ENCODE measurements around the gene AEBP1.

The AEBP1 gene

DNA sequence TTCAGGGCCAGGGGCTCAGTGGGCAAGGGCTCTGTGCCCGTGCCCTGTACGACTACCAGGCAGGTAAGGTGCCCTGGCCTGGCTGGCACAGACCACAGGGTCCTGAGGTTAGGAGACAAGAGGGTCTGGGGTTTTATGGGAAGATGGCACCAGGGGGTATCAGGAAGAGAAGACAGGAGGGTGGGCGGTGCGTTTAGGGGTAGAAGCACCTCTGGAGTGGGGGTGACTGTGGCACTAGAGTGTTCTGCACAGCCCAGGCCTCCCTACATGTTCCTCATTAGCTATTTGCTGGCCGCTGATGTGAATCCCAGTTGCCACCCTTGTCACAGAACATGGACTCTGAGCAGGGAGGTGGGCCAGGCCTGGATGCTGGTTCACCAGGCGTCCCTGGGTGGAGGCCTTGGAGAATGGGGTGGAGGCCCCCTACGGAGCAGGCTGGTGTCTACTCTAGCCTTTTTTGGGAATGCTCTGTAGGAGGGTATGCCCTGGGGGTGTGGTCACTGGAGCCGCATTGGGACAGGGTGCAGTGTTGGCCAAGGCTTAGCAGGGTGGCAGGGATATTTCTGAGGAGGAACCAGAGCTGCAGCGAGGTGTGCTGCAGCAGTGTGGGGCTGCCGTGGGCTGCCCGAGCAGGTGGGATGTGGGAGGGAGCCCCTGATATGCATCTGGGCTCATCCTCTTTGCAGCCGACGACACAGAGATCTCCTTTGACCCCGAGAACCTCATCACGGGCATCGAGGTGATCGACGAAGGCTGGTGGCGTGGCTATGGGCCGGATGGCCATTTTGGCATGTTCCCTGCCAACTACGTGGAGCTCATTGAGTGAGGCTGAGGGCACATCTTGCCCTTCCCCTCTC, 43.8 kb upstream of the AEBP1 start:
- DNase-seq (ENCODE audit: extremely low read depth, low read depth) = no peak
- TF ChIP-seq, protein P1, sequence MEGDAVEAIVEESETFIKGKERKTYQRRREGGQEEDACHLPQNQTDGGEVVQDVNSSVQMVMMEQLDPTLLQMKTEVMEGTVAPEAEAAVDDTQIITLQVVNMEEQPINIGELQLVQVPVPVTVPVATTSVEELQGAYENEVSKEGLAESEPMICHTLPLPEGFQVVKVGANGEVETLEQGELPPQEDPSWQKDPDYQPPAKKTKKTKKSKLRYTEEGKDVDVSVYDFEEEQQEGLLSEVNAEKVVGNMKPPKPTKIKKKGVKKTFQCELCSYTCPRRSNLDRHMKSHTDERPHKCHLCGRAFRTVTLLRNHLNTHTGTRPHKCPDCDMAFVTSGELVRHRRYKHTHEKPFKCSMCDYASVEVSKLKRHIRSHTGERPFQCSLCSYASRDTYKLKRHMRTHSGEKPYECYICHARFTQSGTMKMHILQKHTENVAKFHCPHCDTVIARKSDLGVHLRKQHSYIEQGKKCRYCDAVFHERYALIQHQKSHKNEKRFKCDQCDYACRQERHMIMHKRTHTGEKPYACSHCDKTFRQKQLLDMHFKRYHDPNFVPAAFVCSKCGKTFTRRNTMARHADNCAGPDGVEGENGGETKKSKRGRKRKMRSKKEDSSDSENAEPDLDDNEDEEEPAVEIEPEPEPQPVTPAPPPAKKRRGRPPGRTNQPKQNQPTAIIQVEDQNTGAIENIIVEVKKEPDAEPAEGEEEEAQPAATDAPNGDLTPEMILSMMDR (IDR thresholded peaks at IDR 0.05; ENCODE audit: low read depth, low read length) = no peak

DNA sequence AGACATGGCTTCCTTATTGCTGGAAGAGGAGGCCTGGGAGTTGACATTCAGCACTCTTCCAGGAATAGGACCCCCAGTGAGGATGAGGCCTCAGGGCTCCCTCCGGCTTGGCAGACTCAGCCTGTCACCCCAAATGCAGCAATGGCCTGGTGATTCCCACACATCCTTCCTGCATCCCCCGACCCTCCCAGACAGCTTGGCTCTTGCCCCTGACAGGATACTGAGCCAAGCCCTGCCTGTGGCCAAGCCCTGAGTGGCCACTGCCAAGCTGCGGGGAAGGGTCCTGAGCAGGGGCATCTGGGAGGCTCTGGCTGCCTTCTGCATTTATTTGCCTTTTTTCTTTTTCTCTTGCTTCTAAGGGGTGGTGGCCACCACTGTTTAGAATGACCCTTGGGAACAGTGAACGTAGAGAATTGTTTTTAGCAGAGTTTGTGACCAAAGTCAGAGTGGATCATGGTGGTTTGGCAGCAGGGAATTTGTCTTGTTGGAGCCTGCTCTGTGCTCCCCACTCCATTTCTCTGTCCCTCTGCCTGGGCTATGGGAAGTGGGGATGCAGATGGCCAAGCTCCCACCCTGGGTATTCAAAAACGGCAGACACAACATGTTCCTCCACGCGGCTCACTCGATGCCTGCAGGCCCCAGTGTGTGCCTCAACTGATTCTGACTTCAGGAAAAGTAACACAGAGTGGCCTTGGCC, 43.0 kb upstream of the AEBP1 start:
- TF ChIP-seq, protein P1 (IDR thresholded peaks at IDR 0.05; ENCODE audit: low read depth, low read length) = no peak
- no peak for DNase-seq (ENCODE audit: extremely low read depth, low read depth)

DNA sequence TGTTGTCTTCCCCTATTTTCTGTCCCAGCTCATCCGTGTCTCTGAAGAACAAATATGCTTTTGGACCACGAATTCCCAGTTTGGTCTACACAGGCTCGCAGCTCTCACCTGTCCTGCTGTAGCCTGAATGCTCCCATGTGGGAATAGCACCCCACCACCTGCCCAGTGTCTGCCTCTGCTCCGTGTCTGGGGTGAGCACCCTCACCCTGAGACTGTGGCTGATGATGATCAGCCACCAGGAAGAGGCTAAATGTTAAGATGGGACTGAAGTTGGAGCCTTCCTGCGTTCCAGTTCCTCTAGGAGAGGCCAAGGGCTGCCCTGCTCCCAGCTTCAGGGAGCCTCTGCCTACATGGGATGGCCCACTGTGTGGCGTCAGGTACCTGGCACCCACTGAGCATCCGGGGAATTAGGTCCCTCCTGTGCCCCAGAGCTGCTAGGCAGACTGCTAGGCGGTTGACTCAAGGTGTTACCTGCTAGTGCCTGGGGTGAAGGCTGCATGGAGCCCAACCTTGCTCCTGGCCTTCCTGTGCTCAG, 42.4 kb upstream of the AEBP1 start:
- no peak for DNase-seq (ENCODE audit: extremely low read depth, low read depth)
- TF ChIP-seq, protein P1 (IDR thresholded peaks at IDR 0.05; ENCODE audit: low read depth, low read length) = no peak

DNA sequence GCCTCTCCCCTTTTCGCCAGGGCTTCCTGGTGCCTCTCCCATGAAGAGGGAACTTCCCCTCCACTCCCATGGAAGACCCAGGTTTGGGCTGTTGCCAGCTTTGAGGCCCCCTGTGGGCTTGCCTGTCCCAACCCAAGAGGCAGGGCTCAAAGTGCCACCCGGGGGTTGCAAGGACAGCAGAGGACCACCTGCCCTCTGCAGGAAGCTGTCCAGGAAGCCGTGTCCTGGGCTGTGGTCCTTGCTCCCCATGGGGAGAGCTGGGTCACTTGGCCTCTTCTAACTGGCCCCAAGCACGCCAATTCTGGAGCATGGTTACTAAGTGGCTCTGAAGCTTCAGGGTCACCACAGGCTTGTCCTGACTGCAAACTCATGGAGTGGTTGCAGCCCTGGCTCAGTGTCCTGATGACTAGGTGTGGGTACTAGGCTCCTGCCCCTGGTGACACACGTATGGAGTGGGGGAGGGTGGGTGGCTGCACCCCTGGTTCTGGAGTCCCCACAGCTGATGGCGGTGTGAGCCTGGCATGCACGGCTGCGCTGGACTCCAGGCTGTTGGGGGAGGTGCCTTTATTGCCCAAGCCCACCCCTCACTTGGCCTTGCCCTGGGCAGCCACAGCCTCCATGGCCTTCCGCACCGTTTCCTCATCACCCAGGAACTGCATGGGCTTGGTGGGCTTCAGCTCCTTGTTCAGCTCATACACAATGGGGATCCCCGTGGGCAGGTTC, 41.8 kb upstream of the AEBP1 start:
- DNase-seq (ENCODE audit: extremely low read depth, low read depth) = no peak
- TF ChIP-seq, protein P1 (IDR thresholded peaks at IDR 0.05; ENCODE audit: low read depth, low read length) = no peak

DNA sequence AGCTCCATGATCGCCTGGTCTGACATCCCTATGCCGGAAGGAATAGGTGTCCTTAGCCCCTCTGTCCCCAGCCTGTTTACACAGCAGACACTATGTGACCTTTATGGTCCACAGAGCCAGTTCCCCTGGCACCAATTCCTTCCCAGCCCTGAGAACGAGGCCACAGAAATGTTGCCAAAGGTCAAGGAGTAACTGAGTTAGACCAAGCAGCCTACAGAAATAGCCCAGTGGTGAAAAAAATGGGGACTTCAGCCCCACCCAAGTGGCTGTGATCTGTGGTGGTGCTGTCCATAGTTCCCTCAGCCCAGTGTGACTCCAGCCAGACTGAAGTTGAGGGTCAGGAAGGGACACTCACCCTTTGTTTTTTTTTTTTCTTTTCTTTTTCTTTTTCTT, 41.2 kb upstream of the AEBP1 start:
- no peak for DNase-seq (ENCODE audit: extremely low read depth, low read depth)
- TF ChIP-seq, protein P1 (IDR thresholded peaks at IDR 0.05; ENCODE audit: low read depth, low read length) = no peak

DNA sequence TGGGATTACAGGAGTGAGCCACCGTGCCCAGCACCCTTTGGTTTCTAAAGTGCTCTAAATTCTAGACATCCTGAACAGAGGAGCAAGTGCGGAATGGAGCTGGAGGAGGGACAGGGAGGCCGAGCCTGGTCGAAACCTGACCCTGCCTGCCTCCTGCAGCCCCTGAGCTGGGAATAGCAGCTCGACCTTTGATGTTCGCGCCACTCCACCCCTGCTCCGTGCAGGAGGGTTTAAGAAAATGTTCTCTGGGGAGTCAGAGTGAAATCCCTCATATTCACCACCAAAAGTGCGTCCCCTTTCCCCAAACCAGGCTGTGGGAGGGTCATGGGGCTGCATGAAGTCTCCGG, 40.6 kb upstream of the AEBP1 start:
- TF ChIP-seq, protein P1 (IDR thresholded peaks at IDR 0.05; ENCODE audit: low read depth, low read length) = no peak
- DNase-seq (ENCODE audit: extremely low read depth, low read depth) = no peak

Data from AG09319 (cell line).